PC-3 (cell line): ENCODE measurements around the gene ACBD4. TPM values are rescaled to one million over a fixed set of nuclear protein-coding genes. Genes with fewer than 3 reads are reported as not detected.

Source experiments
- ATAC-seq: fragments of 200-7000 bp; cut with Tn5 transposase; 2 replicates; pipeline ENCODE4 v1.9.1; 2020; ENCODE audit warnings: mild to moderate bottlenecking, moderate library complexity
- BruUV-seq: library from RNA; stranded (reverse); fragments of 400-500 nt; replicated peaks from 2 replicates; lab custom pipeline; 2021; lab: Mats Ljungman, UMichigan
- CTCF ChIA-PET: fragments of 300-600 bp; sonication (Branson Sonifier 250); formaldehyde crosslinking; loops from one replicate; lab custom pipeline; 2022; ENCODE audit warnings: antibody characterized with exemption; lab: Charles Lee
- POLR2A ChIA-PET: fragments of 300-600 bp; sonication (Branson Sonifier 250); formaldehyde crosslinking; loops from one replicate; lab custom pipeline; 2022; ENCODE audit warnings: antibody characterized with exemption; ENCODE audit not compliant: unreplicated experiment; lab: Charles Lee
- DNase-seq: peaks from one replicate; pipeline ENCODE4 v3.0.0-alpha.2; 2015
- H2AFZ ChIP-seq: fragments of 300-600 bp; sonication (generic); 2 replicates; pipeline ENCODE4 v1.6.0; 2016; ENCODE audit warnings: antibody characterized with exemption, low read length
- H3F3A ChIP-seq: fragments of 300-600 bp; sonication (generic); one replicate; pipeline ENCODE4 v1.6.0; 2017; ENCODE audit warnings: antibody characterized with exemption, low read length, control low read depth, mild to moderate bottlenecking; ENCODE audit not compliant: unreplicated experiment
- H3K27ac ChIP-seq: fragments of 300-600 bp; sonication (generic); 2 replicates; pipeline ENCODE4 v1.5.1; 2016; ENCODE audit warnings: mild to moderate bottlenecking, low read length
- H3K27me3 ChIP-seq: fragments of 300-600 bp; sonication (generic); 2 replicates; pipeline ENCODE4 v1.6.1; 2016; ENCODE audit warnings: low read length, mixed read lengths
- H3K36me3 ChIP-seq: fragments of 300-600 bp; sonication (generic); 2 replicates; pipeline ENCODE4 v1.6.1; 2016; ENCODE audit warnings: low read depth, mixed run types, low read length, mixed read lengths
- H3K4me1 ChIP-seq: fragments of 300-600 bp; sonication (generic); 2 replicates; pipeline ENCODE4 v1.5.1; 2016; ENCODE audit warnings: low read length; ENCODE audit not compliant: insufficient read depth
- H3K4me2 ChIP-seq: fragments of 300-600 bp; sonication (generic); 2 replicates; pipeline ENCODE4 v1.6.0; 2016; ENCODE audit warnings: low read length
- H3K4me3 ChIP-seq: fragments of 300-600 bp; sonication (generic); 2 replicates; pipeline ENCODE4 v1.5.1; 2016; ENCODE audit warnings: mild to moderate bottlenecking, low read length, mixed read lengths
- H3K79me2 ChIP-seq: fragments of 300-600 bp; sonication (generic); 2 replicates; pipeline ENCODE4 v1.6.1; 2017; ENCODE audit warnings: low read length, mixed read lengths
- H3K9ac ChIP-seq: fragments of 300-600 bp; sonication (generic); 2 replicates; pipeline ENCODE4 v1.6.0; 2016; ENCODE audit warnings: mild to moderate bottlenecking, low read length
- H3K9me2 ChIP-seq: fragments of 300-600 bp; sonication (generic); replicated peaks from 2 replicates; pipeline ENCODE4 v1.6.1; 2016; ENCODE audit warnings: mixed run types, low read length, mixed read lengths
- H3K9me3 ChIP-seq: fragments of 300-600 bp; sonication (generic); 2 replicates; pipeline ENCODE4 v1.6.1; 2016; ENCODE audit warnings: low read length, mixed read lengths
- H4K20me1 ChIP-seq: fragments of 300-600 bp; sonication (generic); 2 replicates; pipeline ENCODE4 v1.6.1; 2016; ENCODE audit warnings: low read length, mixed read lengths
- EZH2 ChIP-seq: fragments of 300-600 bp; sonication (generic); IDR thresholded peaks from one replicate; pipeline ENCODE4 v1.6.1; 2017; ENCODE audit warnings: antibody characterized with exemption, mild to moderate bottlenecking, low read length; ENCODE audit not compliant: unreplicated experiment
- EZH2phosphoT487 ChIP-seq: fragments of 300-600 bp; sonication (generic); IDR thresholded peaks from 2 replicates; pipeline ENCODE4 v1.6.1; 2018; ENCODE audit warnings: mild to moderate bottlenecking, antibody characterized with exemption, low read length, borderline replicate concordance
- intact Hi-C: fragments of 100-400 bp; cut with micrococcal nuclease; formaldehyde crosslinking; loops from 2 replicates; pipeline ENCODE4 v1.9.0; 2023
- total RNA-seq: library from RNA; depleted of rRNA; stranded (reverse); fragments of >200 nt; gene quantifications from 2 replicates; pipeline ENCODE4 v1.2.3, GENCODE V29; 2014
- TF ChIP-seq, protein P1 (sequence below): fragments of 300-600 bp; sonication (generic); conservative IDR thresholded peaks from 2 replicates; pipeline ENCODE4 v1.5.1; 2017; ENCODE audit warnings: antibody characterized with exemption, low read depth, mild to moderate bottlenecking, low read length

The ACBD4 gene
- total RNA-seq, 1 experiment from 2014 or later: 12.9 TPM

DNA sequence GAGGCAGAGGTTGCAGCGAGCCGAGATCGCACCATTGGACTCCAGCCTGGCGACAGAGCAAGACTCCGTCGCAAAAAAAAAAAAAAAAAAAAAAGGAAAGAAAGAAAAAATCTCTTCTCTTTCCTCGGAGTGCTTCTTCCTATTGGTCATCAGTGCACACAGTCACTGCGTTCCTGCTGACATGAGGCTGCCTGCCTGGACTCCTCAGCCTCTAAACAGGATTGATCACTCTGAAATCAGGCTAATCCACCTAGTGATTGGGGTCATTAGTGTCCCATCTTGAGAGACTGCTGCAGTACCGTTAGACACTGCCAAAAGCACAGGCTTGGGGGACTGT is 34.0 kb upstream of the ACBD4 start:
- no peaks in the 10 kb centered on the region for H4K20me1 ChIP-seq
- DNase-seq (no peak), ATAC-seq (no peak)
- H3K27ac ChIP-seq: no peak overlapping the region
- BruUV-seq: no TSS peak
- CTCF ChIA-PET: no interaction called here
- TF ChIP-seq, protein P1, sequence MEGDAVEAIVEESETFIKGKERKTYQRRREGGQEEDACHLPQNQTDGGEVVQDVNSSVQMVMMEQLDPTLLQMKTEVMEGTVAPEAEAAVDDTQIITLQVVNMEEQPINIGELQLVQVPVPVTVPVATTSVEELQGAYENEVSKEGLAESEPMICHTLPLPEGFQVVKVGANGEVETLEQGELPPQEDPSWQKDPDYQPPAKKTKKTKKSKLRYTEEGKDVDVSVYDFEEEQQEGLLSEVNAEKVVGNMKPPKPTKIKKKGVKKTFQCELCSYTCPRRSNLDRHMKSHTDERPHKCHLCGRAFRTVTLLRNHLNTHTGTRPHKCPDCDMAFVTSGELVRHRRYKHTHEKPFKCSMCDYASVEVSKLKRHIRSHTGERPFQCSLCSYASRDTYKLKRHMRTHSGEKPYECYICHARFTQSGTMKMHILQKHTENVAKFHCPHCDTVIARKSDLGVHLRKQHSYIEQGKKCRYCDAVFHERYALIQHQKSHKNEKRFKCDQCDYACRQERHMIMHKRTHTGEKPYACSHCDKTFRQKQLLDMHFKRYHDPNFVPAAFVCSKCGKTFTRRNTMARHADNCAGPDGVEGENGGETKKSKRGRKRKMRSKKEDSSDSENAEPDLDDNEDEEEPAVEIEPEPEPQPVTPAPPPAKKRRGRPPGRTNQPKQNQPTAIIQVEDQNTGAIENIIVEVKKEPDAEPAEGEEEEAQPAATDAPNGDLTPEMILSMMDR: no peak
- TF ChIP-seq EZH2phosphoT487 (no peak), EZH2 (no peak)
- no peaks in the 10 kb centered on the region for H3K9me3 ChIP-seq
- H3K4me2 ChIP-seq: no peak overlapping the region
- H3K9me2 ChIP-seq: no peaks in the 10 kb centered on the region
- H2AFZ ChIP-seq: no peak overlapping the region
- H3K36me3 ChIP-seq: peaks cover 80% of the 10 kb centered on the region
- no peaks in the 10 kb centered on the region for H3K27me3 ChIP-seq
- H3K4me1 ChIP-seq: no peaks in the 10 kb centered on the region
- H3F3A ChIP-seq: peaks cover 2% of the 10 kb centered on the region
- no peaks in the 10 kb centered on the region for H3K79me2 ChIP-seq
- POLR2A ChIA-PET: no interaction called here
- no peak overlapping the region for H3K9ac ChIP-seq
- intact Hi-C loops: no loop called here
- no peak overlapping the region for H3K4me3 ChIP-seq

DNA sequence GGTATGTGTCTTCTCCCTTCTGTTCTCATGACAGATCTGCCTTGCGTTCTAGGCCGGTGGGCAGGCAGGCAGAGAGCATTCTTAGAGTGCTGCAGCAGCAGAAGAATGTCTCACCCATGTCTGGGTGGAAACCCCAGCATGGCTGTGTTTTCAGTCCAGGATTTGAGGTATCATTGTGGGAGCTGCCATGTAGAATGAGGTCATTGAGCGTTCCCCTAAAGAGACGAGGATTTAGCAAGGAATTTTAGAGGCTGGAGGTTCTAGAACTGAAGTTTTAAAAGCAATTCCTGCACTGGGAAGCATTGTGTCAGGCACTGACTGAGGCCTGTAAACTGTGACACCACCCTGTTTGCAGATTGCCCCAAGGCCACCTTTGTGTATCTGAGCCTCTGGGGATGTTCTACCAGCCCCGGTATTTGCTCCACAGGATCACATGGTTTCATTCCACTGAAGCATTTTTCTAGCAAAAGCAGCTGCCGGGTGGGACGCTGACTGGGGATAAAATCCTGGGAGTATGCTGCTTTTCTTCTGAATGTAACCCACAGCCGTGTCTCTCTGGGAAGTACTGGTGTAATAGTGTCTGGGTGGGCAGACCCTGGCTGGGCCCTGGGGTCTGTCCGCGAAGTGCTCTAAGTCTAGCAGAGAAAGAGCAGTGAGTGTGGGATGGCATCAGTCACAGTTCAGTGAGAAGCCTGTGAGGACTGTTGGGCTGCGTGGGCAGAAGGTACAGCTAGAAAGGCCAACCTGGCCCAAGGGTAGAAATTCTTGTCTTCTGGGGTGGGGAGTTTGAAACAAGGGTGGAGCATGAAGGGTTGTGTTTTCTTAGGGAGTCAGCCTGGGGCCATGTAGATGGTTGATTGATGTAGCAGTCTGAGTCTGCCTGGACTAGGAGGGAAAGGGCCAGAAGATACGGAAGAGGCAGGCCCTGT is 33.3 kb upstream of the ACBD4 start:
- H3K9me2 ChIP-seq: no peaks in the 10 kb centered on the region
- peaks cover 3% of the 10 kb centered on the region for H3F3A ChIP-seq
- no peak overlapping the region for H2AFZ ChIP-seq
- intact Hi-C loops: no loop called here
- H3K4me3 ChIP-seq: no peak overlapping the region
- ChIA-PET CTCF (no interaction called here), POLR2A (no interaction called here)
- H3K9ac ChIP-seq: no peak overlapping the region
- DNase-seq (no peak), ATAC-seq (no peak)
- no TSS peak for BruUV-seq
- H3K4me1 ChIP-seq: no peaks in the 10 kb centered on the region
- TF ChIP-seq EZH2phosphoT487: no peak
- TF ChIP-seq, protein P1: no peak
- TF ChIP-seq EZH2: no peak
- peaks cover 78% of the 10 kb centered on the region for H3K36me3 ChIP-seq
- H3K9me3 ChIP-seq: no peaks in the 10 kb centered on the region
- no peaks in the 10 kb centered on the region for H3K27me3 ChIP-seq
- H4K20me1 ChIP-seq: no peaks in the 10 kb centered on the region
- no peak overlapping the region for H3K4me2 ChIP-seq
- H3K27ac ChIP-seq: no peak overlapping the region
- no peaks in the 10 kb centered on the region for H3K79me2 ChIP-seq

GRCh38 chr17:45102856-45103255 is 32.6 kb upstream of the ACBD4 start:
- peaks cover 78% of the 10 kb centered on the region for H3K36me3 ChIP-seq
- H3K4me3 ChIP-seq: no peak overlapping the region
- H3K27ac ChIP-seq: no peak overlapping the region
- BruUV-seq: no TSS peak
- intact Hi-C loops: no loop called here
- no peak overlapping the region for H3K4me2 ChIP-seq
- DNase-seq: no peak
- H3K79me2 ChIP-seq: no peaks in the 10 kb centered on the region
- no peak overlapping the region for H3K9ac ChIP-seq
- POLR2A ChIA-PET: no interaction called here
- CTCF ChIA-PET: no interaction called here
- H3K9me2 ChIP-seq: no peaks in the 10 kb centered on the region
- no peaks in the 10 kb centered on the region for H3K9me3 ChIP-seq
- H3F3A ChIP-seq: peaks cover 3% of the 10 kb centered on the region
- H4K20me1 ChIP-seq: no peaks in the 10 kb centered on the region
- ATAC-seq: no peak
- TF ChIP-seq, protein P1: no peak
- TF ChIP-seq EZH2: no peak
- TF ChIP-seq EZH2phosphoT487: no peak
- no peaks in the 10 kb centered on the region for H3K4me1 ChIP-seq
- no peaks in the 10 kb centered on the region for H3K27me3 ChIP-seq
- no peak overlapping the region for H2AFZ ChIP-seq
